Neural cell (in vitro differentiated cells): Measurements from ENCODE around the gene VAV2. TPM values are rescaled to one million over a fixed set of nuclear protein-coding genes. Genes with fewer than 3 reads are reported as not detected.

Source experiments
- H2AFZ ChIP-seq: fragments of 200-600, 300-800 bp; sonication (generic), shearing (Covaris generic); 2 replicates; pipeline ENCODE4 v1.6.0; 2014; ENCODE audit warnings: low read depth, mild to moderate bottlenecking, antibody characterized with exemption, low read length, moderate library complexity
- H3F3A ChIP-seq: fragments of 200-600 bp; shearing (Covaris generic); 2 replicates; pipeline ENCODE4 v1.6.1; 2016; ENCODE audit warnings: mild to moderate bottlenecking, moderate library complexity, mixed read lengths, antibody characterized with exemption, low read length; ENCODE audit not compliant: insufficient read depth, poor library complexity, severe bottlenecking
- H3K27ac ChIP-seq: fragments of 200-600, 300-800 bp; sonication (generic), shearing (Covaris generic); 2 replicates; pipeline ENCODE4 v1.5.1; 2014; ENCODE audit warnings: mild to moderate bottlenecking, low read length, moderate library complexity
- H3K27me3 ChIP-seq: fragments of 300-800, 200-600 bp; sonication (generic), shearing (Covaris generic); 2 replicates; pipeline ENCODE4 v1.6.0; 2014; ENCODE audit warnings: mild to moderate bottlenecking, low read depth, low read length, moderate library complexity; ENCODE audit not compliant: insufficient read depth
- H3K36me3 ChIP-seq: fragments of 300-800, 200-600 bp; sonication (generic), shearing (Covaris generic); 2 replicates; pipeline ENCODE4 v1.5.1; 2014; ENCODE audit warnings: mild to moderate bottlenecking, antibody characterized with exemption, low read length, moderate library complexity; ENCODE audit not compliant: insufficient read depth
- H3K4me2 ChIP-seq: fragments of 300-800, 200-600 bp; sonication (generic), shearing (Covaris generic); 2 replicates; pipeline ENCODE4 v1.6.0; 2014; ENCODE audit warnings: mild to moderate bottlenecking, low read length
- H3K4me3 ChIP-seq: fragments of 300-800, 200-600 bp; sonication (generic), shearing (Covaris generic); 2 replicates; pipeline ENCODE4 v1.5.1; 2014; ENCODE audit warnings: mild to moderate bottlenecking, low read length, moderate library complexity
- H3K79me2 ChIP-seq: fragments of 200-600 bp; shearing (Covaris generic); replicated peaks from 2 replicates; pipeline ENCODE4 v1.6.0; 2014; ENCODE audit warnings: mild to moderate bottlenecking, low read length, moderate library complexity; ENCODE audit not compliant: insufficient read depth
- H3K9ac ChIP-seq: fragments of 300-800, 200-600 bp; sonication (generic), shearing (Covaris generic); 2 replicates; pipeline ENCODE4 v1.6.1; 2016; ENCODE audit warnings: mild to moderate bottlenecking, low read length, mixed read lengths
- H3K9me2 ChIP-seq: fragments of 200-600 bp; shearing (Covaris generic); 2 replicates; pipeline ENCODE4 v1.6.1; 2016; ENCODE audit warnings: mild to moderate bottlenecking, low read length, mixed read lengths; ENCODE audit not compliant: insufficient read depth
- H3K9me3 ChIP-seq: fragments of 200-600, 300-800 bp; sonication (generic), shearing (Covaris generic); 2 replicates; pipeline ENCODE4 v1.6.1; 2016; ENCODE audit warnings: mild to moderate bottlenecking, mixed run types, low read length, moderate library complexity, mixed read lengths
- H4K20me1 ChIP-seq: fragments of 200-600 bp; shearing (Covaris generic); 2 replicates; pipeline ENCODE4 v1.6.1; 2016; ENCODE audit warnings: mild to moderate bottlenecking, mixed run types; ENCODE audit not compliant: insufficient read depth
- CTCF ChIP-seq: fragments of 450-650 bp; IDR thresholded peaks from 2 replicates; pipeline ENCODE4 v1.5.1; 2014; ENCODE audit warnings: antibody characterized with exemption, mild to moderate bottlenecking, moderate library complexity; ENCODE audit not compliant: poor library complexity, severe bottlenecking
- EP300 ChIP-seq: fragments of 450-650 bp; conservative IDR thresholded peaks from 2 replicates; pipeline ENCODE4 v1.6.1; 2014; ENCODE audit warnings: antibody characterized with exemption, mild to moderate bottlenecking, moderate library complexity; ENCODE audit not compliant: poor library complexity, severe bottlenecking
- EZH2 ChIP-seq: fragments of 200-600, 300-800 bp; shearing (Covaris generic), sonication (generic); IDR thresholded peaks from 2 replicates; pipeline ENCODE4 v1.6.1; 2014; ENCODE audit warnings: antibody characterized with exemption, low read length, borderline replicate concordance, mild to moderate bottlenecking; ENCODE audit not compliant: insufficient read depth, poor library complexity, severe bottlenecking
- MXI1 ChIP-seq: fragments of 450-650 bp; conservative IDR thresholded peaks from 2 replicates; pipeline ENCODE4 v1.6.1; 2014; ENCODE audit warnings: antibody characterized with exemption, mild to moderate bottlenecking; ENCODE audit not compliant: poor library complexity, severe bottlenecking
- POLR2AphosphoS5 ChIP-seq: IDR thresholded peaks from 2 replicates; pipeline ENCODE4 v1.6.1; 2012
- RAD21 ChIP-seq: fragments of 450-650 bp; conservative IDR thresholded peaks from 2 replicates; pipeline ENCODE4 v1.6.1; 2014; ENCODE audit warnings: antibody characterized with exemption, mild to moderate bottlenecking, moderate library complexity
- REST ChIP-seq: IDR thresholded peaks from 2 replicates; pipeline ENCODE4 v1.6.1; 2012; ENCODE audit warnings: borderline replicate concordance
- SMC3 ChIP-seq: fragments of 450-650 bp; conservative IDR thresholded peaks from 2 replicates; pipeline ENCODE4 v1.6.1; 2014; ENCODE audit warnings: antibody characterized with exemption, mild to moderate bottlenecking, moderate library complexity; ENCODE audit not compliant: poor library complexity
- TAF1 ChIP-seq: IDR thresholded peaks from 2 replicates; pipeline ENCODE4 v1.6.1; 2012; ENCODE audit warnings: low read depth
- polyA plus RNA-seq: library from polyadenylated mRNA; depleted of rRNA; stranded (reverse); fragments of >200 nt; gene quantifications from 2 replicates; pipeline ENCODE4 v1.2.3, GENCODE V29; 2014

Gene VAV2
- polyA plus RNA-seq, 1 donor from 2014 or later: 35.2 TPM

GRCh38 chr9:133861692-133862091 lies 130.4 kb downstream of the VAV2 start:
- Histone ChIP-seq H2AFZ (no peak overlapping the region), H4K20me1 (no peaks in the 10 kb centered on the region), H3K4me3 (peak overlapping the region; percentile 28), H3K9me2 (no peaks in the 10 kb centered on the region), H3K27ac (peak overlapping the region; percentile 78), H3K4me2 (no peak overlapping the region), H3K9me3 (no peaks in the 10 kb centered on the region), H3K9ac (peak overlapping the region; percentile 51), H3K27me3 (no peaks in the 10 kb centered on the region), H3F3A (no peaks in the 10 kb centered on the region), H3K79me2 (no peaks in the 10 kb centered on the region), H3K36me3 (no peaks in the 10 kb centered on the region)
- no peak for TF ChIP-seq REST
- TF ChIP-seq TAF1: no peak
- TF ChIP-seq POLR2AphosphoS5: no peak
- no peak for TF ChIP-seq MXI1
- no peak for TF ChIP-seq EZH2
- TF ChIP-seq EP300: no peak
- no peak for TF ChIP-seq RAD21
- no peak for TF ChIP-seq SMC3
- no peak for TF ChIP-seq CTCF

- Histone ChIP-seq H3K79me2 (no peaks in the 10 kb centered on the region), H3K9me3 (no peaks in the 10 kb centered on the region), H3K27me3 (no peaks in the 10 kb centered on the region), H3K36me3 (no peaks in the 10 kb centered on the region), H4K20me1 (no peaks in the 10 kb centered on the region), H3F3A (no peaks in the 10 kb centered on the region), H3K4me2 (no peak overlapping the region), H3K9me2 (no peaks in the 10 kb centered on the region), H3K4me3 (peak overlapping the region; percentile 28), H3K9ac (peak overlapping the region; percentile 51), H3K27ac (peak overlapping the region; percentile 78), H2AFZ (no peak overlapping the region)
- no peak for TF ChIP-seq EP300
- TF ChIP-seq RAD21: peak; percentile 33
- no peak for TF ChIP-seq REST
- peak; percentile 43 for TF ChIP-seq SMC3
- TF ChIP-seq POLR2AphosphoS5: peak; percentile 40
- peak; percentile 48 for TF ChIP-seq MXI1
- TF ChIP-seq TAF1: no peak
- no peak for TF ChIP-seq EZH2
- no peak for TF ChIP-seq CTCF
Observed at GRCh38 chr9:133861086-133861485, 131.0 kb downstream of the VAV2 start.
